Parathyroid adenoma (tissue), 2 donors: ENCODE results near the gene LY6G6C.

Experiments used
- H2AFZ ChIP-seq: fragments of 300-600 bp; sonication (generic); one replicate; pipeline ENCODE4 v1.7.0; 2017; ENCODE audit warnings: antibody characterized with exemption, mild to moderate bottlenecking
- H3K27ac ChIP-seq: fragments of 300-600 bp; sonication (generic); one replicate; pipeline ENCODE4 v1.7.0; 2017
- H3K27me3 ChIP-seq: fragments of 300-600 bp; sonication (generic); one replicate; pipeline ENCODE4 v1.7.0; 2017; ENCODE audit warnings: low read length; ENCODE audit not compliant: control insufficient read depth, insufficient read depth
- H3K36me3 ChIP-seq: fragments of 300-600 bp; sonication (generic); one replicate; pipeline ENCODE4 v1.7.0; 2017; ENCODE audit warnings: low read length; ENCODE audit not compliant: control insufficient read depth, insufficient read depth
- H3K4me1 ChIP-seq: fragments of 300-600 bp; sonication (generic); one replicate; pipeline ENCODE4 v1.7.0; 2017; ENCODE audit warnings: control low read depth
- H3K4me2 ChIP-seq: fragments of 300-600 bp; sonication (generic); one replicate; pipeline ENCODE4 v1.7.0; 2017; ENCODE audit warnings: low read length
- H3K4me3 ChIP-seq: fragments of 300-600 bp; sonication (generic); one replicate; pipeline ENCODE4 v1.7.0; 2017; ENCODE audit warnings: low read depth, low read length
- H3K79me2 ChIP-seq: fragments of 300-600 bp; sonication (generic); one replicate; pipeline ENCODE4 v1.7.0; 2017; ENCODE audit warnings: control low read depth
- H3K9ac ChIP-seq: fragments of 300-600 bp; sonication (generic); one replicate; pipeline ENCODE4 v1.7.0; 2017; ENCODE audit warnings: mild to moderate bottlenecking
- H3K9me3 ChIP-seq: fragments of 300-600 bp; sonication (generic); one replicate; pipeline ENCODE4 v1.7.0; 2017; ENCODE audit warnings: low read length; ENCODE audit not compliant: control insufficient read depth
- TF ChIP-seq, protein P1 (sequence below): fragments of 300-600 bp; sonication (generic); IDR thresholded peaks from one replicate; pipeline ENCODE4 v1.7.0; 2017; ENCODE audit warnings: antibody characterized with exemption, mild to moderate bottlenecking
- donor health status: primary hyperparathyroidism.

LY6G6C gene

DNA sequence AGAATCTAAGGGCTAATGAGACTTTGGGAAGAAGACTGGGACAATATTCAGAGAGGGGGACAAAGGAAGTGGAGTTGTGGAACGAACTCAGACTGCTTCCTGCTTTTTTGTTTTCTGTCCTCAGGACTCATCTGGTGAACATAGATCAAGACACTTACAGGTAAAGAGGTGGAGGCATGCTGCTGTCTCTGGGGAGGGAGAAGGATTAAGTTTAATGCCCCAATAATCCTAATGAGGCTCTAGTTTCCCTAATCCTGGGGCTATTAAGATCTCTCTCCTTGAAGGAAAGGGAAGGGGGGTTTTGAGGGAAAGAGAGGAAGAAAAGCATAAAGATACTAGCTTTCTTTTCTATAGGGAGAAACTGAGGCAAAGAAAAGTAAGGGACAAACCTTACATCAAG, 22.9 kb upstream of the LY6G6C start:
- no peaks in the 10 kb centered on the region for H3K79me2 ChIP-seq
- TF ChIP-seq, protein P1, sequence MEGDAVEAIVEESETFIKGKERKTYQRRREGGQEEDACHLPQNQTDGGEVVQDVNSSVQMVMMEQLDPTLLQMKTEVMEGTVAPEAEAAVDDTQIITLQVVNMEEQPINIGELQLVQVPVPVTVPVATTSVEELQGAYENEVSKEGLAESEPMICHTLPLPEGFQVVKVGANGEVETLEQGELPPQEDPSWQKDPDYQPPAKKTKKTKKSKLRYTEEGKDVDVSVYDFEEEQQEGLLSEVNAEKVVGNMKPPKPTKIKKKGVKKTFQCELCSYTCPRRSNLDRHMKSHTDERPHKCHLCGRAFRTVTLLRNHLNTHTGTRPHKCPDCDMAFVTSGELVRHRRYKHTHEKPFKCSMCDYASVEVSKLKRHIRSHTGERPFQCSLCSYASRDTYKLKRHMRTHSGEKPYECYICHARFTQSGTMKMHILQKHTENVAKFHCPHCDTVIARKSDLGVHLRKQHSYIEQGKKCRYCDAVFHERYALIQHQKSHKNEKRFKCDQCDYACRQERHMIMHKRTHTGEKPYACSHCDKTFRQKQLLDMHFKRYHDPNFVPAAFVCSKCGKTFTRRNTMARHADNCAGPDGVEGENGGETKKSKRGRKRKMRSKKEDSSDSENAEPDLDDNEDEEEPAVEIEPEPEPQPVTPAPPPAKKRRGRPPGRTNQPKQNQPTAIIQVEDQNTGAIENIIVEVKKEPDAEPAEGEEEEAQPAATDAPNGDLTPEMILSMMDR: no peak
- H3K27ac ChIP-seq: no peak overlapping the region
- H3K9ac ChIP-seq: no peak overlapping the region
- H2AFZ ChIP-seq: no peak overlapping the region
- no peaks in the 10 kb centered on the region for H3K9me3 ChIP-seq
- H3K4me1 ChIP-seq: peaks cover under 1% of the 10 kb centered on the region
- no peaks in the 10 kb centered on the region for H3K27me3 ChIP-seq
- H3K36me3 ChIP-seq: no peaks in the 10 kb centered on the region
- H3K4me3 ChIP-seq: no peak overlapping the region
- no peak overlapping the region for H3K4me2 ChIP-seq

DNA sequence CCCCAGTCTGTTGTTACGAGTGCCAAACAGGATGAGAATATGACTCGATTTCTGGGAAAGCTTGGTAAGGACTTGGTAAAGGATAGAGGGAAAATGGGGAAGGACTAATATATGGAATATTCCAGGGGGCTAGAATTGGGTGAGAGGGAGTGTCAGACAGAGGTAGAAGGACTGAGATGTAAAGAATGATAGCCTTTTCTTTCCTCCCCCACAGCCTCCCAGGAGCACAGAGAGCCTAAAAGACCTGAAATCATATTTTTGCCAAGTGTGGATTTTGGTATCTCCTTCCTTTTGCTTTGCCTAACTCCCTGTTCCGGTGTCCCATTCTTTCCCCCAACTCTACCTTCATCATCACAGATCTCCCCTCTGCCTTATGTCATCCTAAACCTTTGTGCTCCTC, 21.3 kb upstream of the LY6G6C start:
- TF ChIP-seq, protein P1: no peak
- H2AFZ ChIP-seq: no peak overlapping the region

DNA sequence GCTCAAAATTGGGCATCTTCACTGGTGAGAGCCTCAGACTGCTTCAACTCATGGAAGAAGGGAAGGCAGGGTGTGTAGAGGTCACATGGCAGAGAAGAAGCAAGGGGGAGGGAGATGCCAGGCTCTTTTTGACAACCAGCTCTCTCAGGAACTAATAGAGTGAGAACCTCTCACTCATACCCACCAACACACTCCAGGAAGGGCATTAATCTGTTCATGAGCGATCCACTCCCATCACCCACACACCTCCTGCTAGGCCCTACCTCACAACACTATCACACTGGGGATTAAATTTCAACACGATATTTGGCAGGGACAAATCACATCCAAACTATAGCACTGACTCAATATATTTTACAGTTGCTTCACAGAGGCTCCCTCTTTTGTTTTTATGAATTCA, 20.3 kb upstream of the LY6G6C start:
- Histone ChIP-seq H3K27ac (no peak overlapping the region), H3K36me3 (no peaks in the 10 kb centered on the region), H2AFZ (no peak overlapping the region), H3K79me2 (no peaks in the 10 kb centered on the region), H3K4me1 (peaks cover 4% of the 10 kb centered on the region), H3K27me3 (no peaks in the 10 kb centered on the region), H3K9me3 (no peaks in the 10 kb centered on the region), H3K4me2 (no peak overlapping the region), H3K4me3 (no peak overlapping the region), H3K9ac (no peak overlapping the region)
- TF ChIP-seq, protein P1: no peak

More for the DNA sequence above, 21.3 kb upstream of the LY6G6C start:
- no peaks in the 10 kb centered on the region for H3K27me3 ChIP-seq
- no peak overlapping the region for H3K4me2 ChIP-seq
- H3K9me3 ChIP-seq: no peaks in the 10 kb centered on the region
- H3K79me2 ChIP-seq: no peaks in the 10 kb centered on the region
- H3K4me3 ChIP-seq: no peak overlapping the region
- peaks cover 4% of the 10 kb centered on the region for H3K4me1 ChIP-seq
- H3K36me3 ChIP-seq: no peaks in the 10 kb centered on the region
- H3K27ac ChIP-seq: no peak overlapping the region
- no peak overlapping the region for H3K9ac ChIP-seq

DNA sequence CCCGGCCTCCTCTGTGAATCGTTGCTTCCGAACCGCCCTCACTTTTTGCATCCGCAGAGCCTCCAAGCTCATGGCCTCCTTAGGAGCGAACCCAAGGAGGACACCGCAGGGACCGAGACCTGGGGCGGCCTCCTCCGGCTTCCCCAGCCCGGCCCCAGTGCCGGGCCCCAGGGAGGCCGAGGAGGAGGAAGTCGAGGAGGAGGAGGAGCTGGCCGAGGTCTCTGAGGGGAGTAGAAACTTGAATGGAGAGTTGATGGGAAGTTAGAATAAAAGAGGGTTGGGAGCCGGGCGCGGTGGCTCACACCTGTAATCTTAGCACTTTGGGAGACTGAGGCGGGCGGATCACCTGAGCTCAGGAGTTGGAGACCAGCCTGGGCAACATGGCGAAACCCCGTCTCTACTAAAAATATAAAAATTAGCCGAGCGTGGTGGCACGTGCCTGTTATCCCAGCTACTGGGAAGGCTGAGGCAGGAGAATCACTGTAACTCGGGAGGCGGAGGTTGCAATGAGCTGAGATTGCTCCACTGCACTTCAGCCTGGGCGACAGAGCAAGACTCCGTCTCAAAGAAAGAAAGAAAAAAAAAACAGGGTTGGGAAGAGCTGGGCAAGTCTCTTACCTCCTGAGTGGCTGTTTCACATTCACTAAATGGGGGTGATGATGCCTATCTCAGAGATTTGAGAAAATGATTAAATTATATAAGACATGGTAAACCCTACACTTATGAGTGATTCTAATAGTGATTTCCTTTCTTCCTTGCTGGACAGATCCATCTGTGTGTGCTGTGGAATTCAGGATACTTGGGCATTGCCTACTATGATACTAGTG, 19.1 kb upstream of the LY6G6C start:
- Histone ChIP-seq H3K4me2 (peak overlapping the region; percentile 96), H3K4me3 (peak overlapping the region; percentile 91), H3K27ac (no peak overlapping the region), H3K79me2 (no peaks in the 10 kb centered on the region), H3K9ac (no peak overlapping the region), H2AFZ (peak overlapping the region; percentile 91), H3K9me3 (no peaks in the 10 kb centered on the region), H3K36me3 (no peaks in the 10 kb centered on the region), H3K4me1 (peaks cover 4% of the 10 kb centered on the region), H3K27me3 (no peaks in the 10 kb centered on the region)
- TF ChIP-seq, protein P1: no peak
